ENCODE measurements around the gene NID1.

The NID1 gene

GRCh38 chr1:236108027-236108648, 43.2 kb upstream of the NID1 start:
- Histone ChIP-seq H3K27ac (ENCODE audit: insufficient read depth in 1 of 2, low read depth in 1 of 2, low read length in 2 of 2, poor library complexity in 1 of 2, severe bottlenecking in 2 of 2) (no peak overlapping the region), H3K9me3 (ENCODE audit: control extremely low read depth in 1 of 5, control insufficient read depth in 4 of 5, insufficient read depth in 2 of 5, low read depth in 1 of 5, low read length in 4 of 5) (no peaks in the 10 kb centered on the region), H3K4me3 (ENCODE audit: control insufficient read depth in 1 of 7, extremely low read depth in 1 of 7, insufficient read depth in 4 of 7, low read depth in 2 of 7, low read length in 6 of 7) (no peak overlapping the region), H3K4me1 (ENCODE audit: control extremely low read depth in 1 of 4, control insufficient read depth in 4 of 4, insufficient read depth in 4 of 4, low read length in 3 of 4) (no peaks in the 10 kb centered on the region), H3K27me3 (replicated peaks in 2 of 5; ENCODE audit: control insufficient read depth in 4 of 5, insufficient read depth in 5 of 5, low read length in 4 of 5) (no peaks in the 10 kb centered on the region), H3K36me3 (ENCODE audit: control insufficient read depth in 4 of 4, insufficient read depth in 4 of 4, low read length in 3 of 4) (no peaks in the 10 kb centered on the region)
- ChIA-PET CTCF (interaction anchor here (0.9 to 1.8 kb wide), 9 partner anchors 17 to 774 kb away, joined by 3 to 7 read pairs (median 3); no protein-coding TSS in a partner anchor), POLR2A (no interaction called here)
- 98% methylated on average over 7 of the region's 7 CpGs for WGBS (ENCODE audit: insufficient coverage)
- DNase-seq = no peak

- Histone ChIP-seq H3K36me3 (ENCODE audit: control insufficient read depth in 4 of 4, insufficient read depth in 4 of 4, low read length in 3 of 4) (no peaks in the 10 kb centered on the region), H3K4me3 (ENCODE audit: control insufficient read depth in 1 of 7, extremely low read depth in 1 of 7, insufficient read depth in 4 of 7, low read depth in 2 of 7, low read length in 6 of 7) (no peak overlapping the region), H3K9me3 (ENCODE audit: control extremely low read depth in 1 of 5, control insufficient read depth in 4 of 5, insufficient read depth in 2 of 5, low read depth in 1 of 5, low read length in 4 of 5) (no peaks in the 10 kb centered on the region), H3K4me1 (ENCODE audit: control extremely low read depth in 1 of 4, control insufficient read depth in 4 of 4, insufficient read depth in 4 of 4, low read length in 3 of 4) (no peaks in the 10 kb centered on the region), H3K27me3 (replicated peaks in 2 of 5; ENCODE audit: control insufficient read depth in 4 of 5, insufficient read depth in 5 of 5, low read length in 4 of 5) (no peaks in the 10 kb centered on the region), H3K27ac (ENCODE audit: insufficient read depth in 1 of 2, low read depth in 1 of 2, low read length in 2 of 2, poor library complexity in 1 of 2, severe bottlenecking in 2 of 2) (no peak overlapping the region)
- POLR2A ChIA-PET = no interaction called here
- WGBS (ENCODE audit: insufficient coverage) = 96% methylated on average over 9 of the region's 9 CpGs
- CTCF ChIA-PET = interaction anchor here (0.7 to 4.7 kb wide), 10 partner anchors 17 to 775 kb away, joined by 3 to 21 read pairs (median 3); no protein-coding TSS in a partner anchor
- DNase-seq = no peak
These were observed 42.4 kb upstream of the NID1 start for GRCh38 chr1:236107121-236107907.

- POLR2A ChIA-PET = interaction anchor here (0.6 kb wide), 1 partner anchor 385 kb away, joined by 4 read pairs; no protein-coding TSS in a partner anchor
- DNase-seq = peak; percentile 62 to 80 (median 76)
- CTCF ChIA-PET = interaction anchor here (0.6 to 4.7 kb wide), 6 partner anchors 78 to 386 kb away, joined by 3 to 21 read pairs (median 6); no protein-coding TSS in a partner anchor
These were observed 38.8 kb upstream of the NID1 start for GRCh38 chr1:236103646-236104218.

GRCh38 chr1:236103059-236103458, 38.2 kb upstream of the NID1 start:
- H3K4me1 ChIP-seq (ENCODE audit: control extremely low read depth in 1 of 4, control insufficient read depth in 4 of 4, insufficient read depth in 4 of 4, low read length in 3 of 4) = no peaks in the 10 kb centered on the region
- no peak for DNase-seq
- no peaks in the 10 kb centered on the region for H3K36me3 ChIP-seq (ENCODE audit: control insufficient read depth in 4 of 4, insufficient read depth in 4 of 4, low read length in 3 of 4)
- H3K27me3 ChIP-seq (replicated peaks in 2 of 5; ENCODE audit: control insufficient read depth in 4 of 5, insufficient read depth in 5 of 5, low read length in 4 of 5) = no peaks in the 10 kb centered on the region
- POLR2A ChIA-PET = no interaction called here
- CTCF ChIA-PET = interaction anchor here (0.7 to 4.7 kb wide), 3 partner anchors 7 to 386 kb away, joined by 3 to 21 read pairs (median 3); no protein-coding TSS in a partner anchor
- no peak overlapping the region for H3K4me3 ChIP-seq (ENCODE audit: control insufficient read depth in 1 of 7, extremely low read depth in 1 of 7, insufficient read depth in 4 of 7, low read depth in 2 of 7, low read length in 6 of 7)
- WGBS (ENCODE audit: insufficient coverage) = 56% methylated on average over 4 of the region's 7 CpGs
- no peak overlapping the region for H3K27ac ChIP-seq (ENCODE audit: insufficient read depth in 1 of 2, low read depth in 1 of 2, low read length in 2 of 2, poor library complexity in 1 of 2, severe bottlenecking in 2 of 2)
- no peaks in the 10 kb centered on the region for H3K9me3 ChIP-seq (ENCODE audit: control extremely low read depth in 1 of 5, control insufficient read depth in 4 of 5, insufficient read depth in 2 of 5, low read depth in 1 of 5, low read length in 4 of 5)

More at GRCh38 chr1:236103646-236104218, 38.8 kb upstream of the NID1 start:
- no peaks in the 10 kb centered on the region for H3K4me1 ChIP-seq (ENCODE audit: control extremely low read depth in 1 of 4, control insufficient read depth in 4 of 4, insufficient read depth in 4 of 4, low read length in 3 of 4)
- H3K9me3 ChIP-seq (ENCODE audit: control extremely low read depth in 1 of 5, control insufficient read depth in 4 of 5, insufficient read depth in 2 of 5, low read depth in 1 of 5, low read length in 4 of 5) = no peaks in the 10 kb centered on the region
- H3K27ac ChIP-seq (ENCODE audit: insufficient read depth in 1 of 2, low read depth in 1 of 2, low read length in 2 of 2, poor library complexity in 1 of 2, severe bottlenecking in 2 of 2) = no peak overlapping the region
- WGBS (ENCODE audit: insufficient coverage) = 29% methylated on average over 13 of the region's 13 CpGs
- H3K27me3 ChIP-seq (replicated peaks in 2 of 5; ENCODE audit: control insufficient read depth in 4 of 5, insufficient read depth in 5 of 5, low read length in 4 of 5) = no peaks in the 10 kb centered on the region
- H3K4me3 ChIP-seq (ENCODE audit: control insufficient read depth in 1 of 7, extremely low read depth in 1 of 7, insufficient read depth in 4 of 7, low read depth in 2 of 7, low read length in 6 of 7) = no peak overlapping the region
- H3K36me3 ChIP-seq (ENCODE audit: control insufficient read depth in 4 of 4, insufficient read depth in 4 of 4, low read length in 3 of 4) = no peaks in the 10 kb centered on the region

GRCh38 chr1:236102611-236103010, 37.7 kb upstream of the NID1 start:
- no peaks in the 10 kb centered on the region for H3K4me1 ChIP-seq (ENCODE audit: control extremely low read depth in 1 of 4, control insufficient read depth in 4 of 4, insufficient read depth in 4 of 4, low read length in 3 of 4)
- POLR2A ChIA-PET = no interaction called here
- no peaks in the 10 kb centered on the region for H3K9me3 ChIP-seq (ENCODE audit: control extremely low read depth in 1 of 5, control insufficient read depth in 4 of 5, insufficient read depth in 2 of 5, low read depth in 1 of 5, low read length in 4 of 5)

GRCh38 chr1:236101233-236102200, 36.6 kb upstream of the NID1 start:
- Histone ChIP-seq H3K9me3 (ENCODE audit: control extremely low read depth in 1 of 5, control insufficient read depth in 4 of 5, insufficient read depth in 2 of 5, low read depth in 1 of 5, low read length in 4 of 5) (peaks cover 0 to 5% (median under 1%) of the 10 kb centered on the region in 5 experiments), H3K27ac (ENCODE audit: insufficient read depth in 1 of 2, low read depth in 1 of 2, low read length in 2 of 2, poor library complexity in 1 of 2, severe bottlenecking in 2 of 2) (no peak overlapping the region), H3K4me3 (ENCODE audit: control insufficient read depth in 1 of 7, extremely low read depth in 1 of 7, insufficient read depth in 4 of 7, low read depth in 2 of 7, low read length in 6 of 7) (no peak overlapping the region), H3K27me3 (replicated peaks in 2 of 5; ENCODE audit: control insufficient read depth in 4 of 5, insufficient read depth in 5 of 5, low read length in 4 of 5) (no peaks in the 10 kb centered on the region), H3K4me1 (ENCODE audit: control extremely low read depth in 1 of 4, control insufficient read depth in 4 of 4, insufficient read depth in 4 of 4, low read length in 3 of 4) (peaks cover 0 to 4% (median 0%) of the 10 kb centered on the region in 4 experiments), H3K36me3 (ENCODE audit: control insufficient read depth in 4 of 4, insufficient read depth in 4 of 4, low read length in 3 of 4) (no peaks in the 10 kb centered on the region)
- no peak for DNase-seq
- WGBS (ENCODE audit: insufficient coverage) = 89% methylated on average over 8 of the region's 10 CpGs
- ChIA-PET POLR2A (no interaction called here), CTCF (no interaction called here)

More at GRCh38 chr1:236102611-236103010, 37.7 kb upstream of the NID1 start:
- WGBS (ENCODE audit: insufficient coverage) = 87% methylated on average over 7 of the region's 11 CpGs
- DNase-seq = no peak
- Histone ChIP-seq H3K27me3 (replicated peaks in 2 of 5; ENCODE audit: control insufficient read depth in 4 of 5, insufficient read depth in 5 of 5, low read length in 4 of 5) (no peaks in the 10 kb centered on the region), H3K4me3 (ENCODE audit: control insufficient read depth in 1 of 7, extremely low read depth in 1 of 7, insufficient read depth in 4 of 7, low read depth in 2 of 7, low read length in 6 of 7) (no peak overlapping the region), H3K36me3 (ENCODE audit: control insufficient read depth in 4 of 4, insufficient read depth in 4 of 4, low read length in 3 of 4) (no peaks in the 10 kb centered on the region), H3K27ac (ENCODE audit: insufficient read depth in 1 of 2, low read depth in 1 of 2, low read length in 2 of 2, poor library complexity in 1 of 2, severe bottlenecking in 2 of 2) (no peak overlapping the region)
- CTCF ChIA-PET = interaction anchor here (0.7 to 0.9 kb wide), 2 partner anchors 8 to 79 kb away, joined by 3 read pairs; no protein-coding TSS in a partner anchor
